Ovary (tissue), 3 donors: ENCODE measurements around the gene CHAC2.

Experiments used
- POLR2A ChIP-seq: fragments of 450-650 bp; IDR thresholded peaks from one replicate; pipeline ENCODE4 v1.6.1; 2017; ENCODE audit warnings: antibody characterized with exemption, mild to moderate bottlenecking, moderate library complexity
- TF ChIP-seq, protein P1 (sequence below), 3 donors: fragments of 450-650 bp in 2 of 3; fragments of 200-600 bp in 1 of 3; IDR thresholded peaks; one replicate each; pipeline versions ENCODE4 v1.5.1 to v1.8.0; 2016 to 2022; ENCODE audit warnings: antibody characterized with exemption in 3 of 3, mild to moderate bottlenecking in 1 of 3
- donor health status: DM: no; HTN: no; CAD: no.

DNA sequence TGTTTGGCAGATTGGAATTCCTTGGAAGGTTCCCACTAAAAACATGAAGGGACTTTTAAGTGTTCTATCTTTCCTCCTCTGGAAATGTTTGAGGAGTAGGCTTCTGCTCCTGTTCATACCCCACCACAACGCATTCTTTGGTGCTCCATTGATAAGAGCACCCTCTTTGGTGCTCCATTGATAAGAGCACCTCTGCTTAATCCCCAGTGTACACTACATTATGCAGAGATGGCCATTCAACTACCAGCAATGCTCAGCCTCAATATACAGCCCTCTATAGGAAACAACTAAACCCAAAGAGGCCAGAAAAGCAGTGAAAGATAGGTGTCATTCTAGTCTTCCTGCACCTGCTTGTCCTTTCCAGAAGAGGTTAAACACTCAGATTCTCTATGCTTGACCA, 1.8 kb upstream of the CHAC2 start:
- TF ChIP-seq, protein P1, sequence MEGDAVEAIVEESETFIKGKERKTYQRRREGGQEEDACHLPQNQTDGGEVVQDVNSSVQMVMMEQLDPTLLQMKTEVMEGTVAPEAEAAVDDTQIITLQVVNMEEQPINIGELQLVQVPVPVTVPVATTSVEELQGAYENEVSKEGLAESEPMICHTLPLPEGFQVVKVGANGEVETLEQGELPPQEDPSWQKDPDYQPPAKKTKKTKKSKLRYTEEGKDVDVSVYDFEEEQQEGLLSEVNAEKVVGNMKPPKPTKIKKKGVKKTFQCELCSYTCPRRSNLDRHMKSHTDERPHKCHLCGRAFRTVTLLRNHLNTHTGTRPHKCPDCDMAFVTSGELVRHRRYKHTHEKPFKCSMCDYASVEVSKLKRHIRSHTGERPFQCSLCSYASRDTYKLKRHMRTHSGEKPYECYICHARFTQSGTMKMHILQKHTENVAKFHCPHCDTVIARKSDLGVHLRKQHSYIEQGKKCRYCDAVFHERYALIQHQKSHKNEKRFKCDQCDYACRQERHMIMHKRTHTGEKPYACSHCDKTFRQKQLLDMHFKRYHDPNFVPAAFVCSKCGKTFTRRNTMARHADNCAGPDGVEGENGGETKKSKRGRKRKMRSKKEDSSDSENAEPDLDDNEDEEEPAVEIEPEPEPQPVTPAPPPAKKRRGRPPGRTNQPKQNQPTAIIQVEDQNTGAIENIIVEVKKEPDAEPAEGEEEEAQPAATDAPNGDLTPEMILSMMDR (IDR thresholded peaks at IDR 0.05): no peak
- TF ChIP-seq POLR2A: no peak
